ENCODE measurements around the gene SLC25A47.
"Not testable (repeated sequence)": the region's sequence is repeated elsewhere in the genome, so short reads cannot be mapped to it uniquely, and the experiment has no call there.

The SLC25A47 gene

GRCh38 chr14:100306101-100306997, 16.8 kb upstream of the SLC25A47 start, which contains the start of gene SLC25A29:
Gene SLC25A29 (minus strand): TSS chr14:100306444. CDS start chr14:100306232, 212 bp downstream.
- DNase-seq, result peak; percentile 96

GRCh38 chr14:100306998-100307765, 16.0 kb upstream of the SLC25A47 start:
- DNase-seq, result no peak

GRCh38 chr14:100307766-100308426, 15.2 kb upstream of the SLC25A47 start:
- no peak for DNase-seq

DNA sequence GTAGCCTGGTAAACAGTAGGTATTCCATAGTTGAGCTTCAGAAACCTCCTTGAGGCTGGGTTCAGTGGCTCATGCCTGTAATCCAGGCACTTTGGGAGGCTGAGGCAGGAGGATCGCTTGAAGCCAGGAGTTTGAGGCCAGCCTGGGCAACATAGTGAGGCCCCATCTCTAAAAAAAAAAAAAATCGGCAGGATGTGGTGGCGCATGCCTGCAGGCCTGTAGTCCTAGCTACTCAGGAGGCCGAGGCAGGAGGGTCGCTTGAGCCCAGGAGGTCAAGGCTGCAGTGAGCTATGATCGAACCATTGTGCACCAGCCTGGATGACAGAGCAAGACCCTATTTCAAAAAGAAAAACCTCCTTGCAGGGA, 14.7 kb upstream of the SLC25A47 start:
- DNase-seq, result not testable (repeated sequence)

DNA sequence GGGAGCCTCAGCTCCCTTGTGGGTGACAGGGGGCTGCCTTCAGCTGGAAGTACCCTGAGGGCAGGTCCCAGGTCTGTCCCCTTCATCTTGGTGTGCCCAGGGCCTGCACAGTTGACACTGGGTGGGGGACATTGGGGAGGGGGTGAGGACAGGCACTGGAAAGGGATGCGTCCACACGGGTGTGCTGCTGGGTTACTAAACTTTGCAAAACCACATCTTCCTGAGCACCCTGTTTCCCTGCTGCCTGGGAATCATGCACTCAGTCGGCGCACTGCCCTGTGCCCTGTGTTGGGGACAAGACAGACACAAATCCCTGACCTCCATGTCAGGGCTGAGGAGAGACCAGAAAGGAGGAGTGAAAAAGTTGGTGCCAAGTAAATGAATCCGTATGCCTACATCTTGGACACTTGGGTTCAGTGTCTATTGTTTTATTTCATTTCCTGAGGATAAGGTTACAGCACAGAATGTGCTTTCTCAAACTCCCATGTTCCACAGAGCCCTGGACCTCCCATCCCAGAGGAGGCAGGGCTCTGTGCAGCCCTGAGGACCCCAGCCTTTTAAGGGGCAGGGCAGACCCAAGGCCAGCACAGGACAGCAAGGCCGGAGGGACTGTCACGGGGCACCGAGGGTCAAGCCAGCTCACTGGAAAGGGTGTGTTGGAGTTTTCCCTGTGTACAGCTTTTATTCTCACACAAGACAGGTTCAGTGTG, 14.0 kb upstream of the SLC25A47 start:
- no peak for DNase-seq

- not testable (repeated sequence) for DNase-seq
These were observed 10.8 kb upstream of the SLC25A47 start for GRCh38 chr14:100312110-100312876.

DNA sequence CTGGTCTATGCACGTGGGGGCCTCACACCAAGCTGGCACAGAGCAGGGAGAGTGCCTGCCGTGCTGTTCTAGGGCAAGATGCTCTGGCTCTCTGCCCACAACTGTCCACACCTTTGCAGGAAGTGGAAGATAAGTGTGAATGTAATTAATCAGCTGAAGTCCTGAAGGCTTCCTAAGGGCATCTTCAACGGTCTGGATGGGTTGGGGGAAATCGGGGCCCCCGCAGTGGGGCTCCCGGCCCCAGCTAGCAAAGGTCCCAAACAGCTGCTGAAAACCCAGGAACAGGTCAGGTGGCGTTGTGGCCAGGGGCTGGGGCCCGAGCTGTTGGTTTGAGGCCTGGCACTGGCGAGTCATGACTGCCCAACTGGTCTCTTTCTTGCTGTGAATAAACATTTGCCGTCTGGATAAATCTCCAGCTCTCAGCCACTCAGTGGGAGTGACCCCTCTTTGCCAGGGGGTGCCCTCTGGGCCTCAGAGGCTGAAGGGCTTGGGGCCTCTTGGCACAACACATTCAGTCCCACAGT, 10.2 kb upstream of the SLC25A47 start:
- peak; percentile 79 for DNase-seq

DNA sequence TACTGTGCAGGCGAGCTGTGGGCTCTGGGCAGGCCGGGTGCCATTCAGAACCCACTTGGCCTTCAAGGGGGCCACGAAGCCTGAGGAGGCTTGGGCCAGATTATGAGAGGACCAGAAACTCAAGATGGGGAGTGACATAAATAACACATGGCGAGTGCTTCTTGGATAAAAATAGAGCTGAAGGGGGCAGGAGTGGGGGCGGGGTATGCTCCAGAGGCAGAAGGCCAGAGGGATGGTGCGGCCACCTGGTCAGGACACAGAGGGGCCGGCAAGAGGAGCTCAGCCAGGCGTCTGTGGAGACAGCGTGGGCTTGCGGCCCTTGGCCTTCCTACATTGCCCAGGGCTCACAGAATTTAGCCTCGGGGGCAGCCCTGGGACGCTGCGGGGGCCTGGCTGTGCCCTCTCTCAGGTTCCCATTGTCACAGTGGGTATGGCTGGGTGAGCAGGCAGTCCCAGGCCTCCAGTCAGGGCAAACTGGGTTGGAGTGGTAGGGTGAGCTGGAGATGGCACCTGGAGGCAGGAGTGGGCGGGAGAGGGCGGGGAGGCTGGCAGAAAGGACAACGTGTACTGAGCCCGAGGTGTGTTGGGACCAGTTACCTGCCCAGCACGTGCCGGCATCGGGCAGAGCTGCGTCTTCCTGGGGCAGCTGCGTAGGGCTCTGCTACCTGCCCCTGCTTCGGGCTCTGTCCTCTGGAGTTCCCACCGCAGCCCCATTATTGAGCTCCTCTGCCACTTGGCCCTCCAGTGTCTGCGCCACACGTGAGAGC, 9.5 kb upstream of the SLC25A47 start:
- DNase-seq, result no peak

DNA sequence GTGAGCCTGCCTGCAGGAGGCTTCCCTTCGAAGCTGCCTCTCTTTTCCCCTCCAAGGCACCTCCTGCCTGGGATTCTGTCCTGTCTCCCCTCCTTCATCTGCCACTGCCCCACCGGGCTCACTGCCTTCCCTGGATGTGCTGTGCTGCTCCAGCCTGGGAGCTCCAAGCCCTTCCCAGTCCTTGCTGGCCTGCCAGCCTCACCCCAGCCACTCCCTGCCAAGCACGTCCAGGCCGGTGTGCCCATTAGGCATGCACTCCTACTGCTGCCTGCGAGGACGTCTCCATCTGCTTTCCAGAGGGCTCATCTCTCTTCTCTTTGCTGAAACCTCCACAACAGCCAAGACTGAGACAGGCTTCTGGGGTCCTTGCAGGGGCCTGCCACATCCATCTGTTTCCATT, 8.4 kb upstream of the SLC25A47 start:
- DNase-seq, result no peak

DNA sequence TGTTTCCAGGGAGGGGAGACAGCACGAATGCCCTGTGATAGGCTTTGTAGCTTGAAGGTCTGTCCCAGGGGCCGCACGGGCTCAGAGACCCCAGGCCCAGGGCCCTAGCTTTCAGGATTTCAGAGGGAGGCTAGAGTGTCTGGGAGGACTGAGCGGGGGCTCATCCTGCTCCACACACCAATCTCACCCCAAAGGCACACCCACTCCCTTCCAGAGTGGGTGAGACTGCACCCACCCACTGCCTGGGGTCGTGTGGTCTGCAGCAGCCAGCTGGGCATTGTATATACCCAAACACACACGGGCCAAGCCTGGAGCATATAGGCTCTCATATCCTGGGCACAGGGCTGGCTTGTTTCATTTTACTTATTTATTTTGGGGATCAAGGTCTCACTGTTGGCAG, 5.8 kb upstream of the SLC25A47 start:
- DNase-seq, result no peak

GRCh38 chr14:100317912-100318808, 5.0 kb upstream of the SLC25A47 start:
- DNase-seq, result no peak

DNA sequence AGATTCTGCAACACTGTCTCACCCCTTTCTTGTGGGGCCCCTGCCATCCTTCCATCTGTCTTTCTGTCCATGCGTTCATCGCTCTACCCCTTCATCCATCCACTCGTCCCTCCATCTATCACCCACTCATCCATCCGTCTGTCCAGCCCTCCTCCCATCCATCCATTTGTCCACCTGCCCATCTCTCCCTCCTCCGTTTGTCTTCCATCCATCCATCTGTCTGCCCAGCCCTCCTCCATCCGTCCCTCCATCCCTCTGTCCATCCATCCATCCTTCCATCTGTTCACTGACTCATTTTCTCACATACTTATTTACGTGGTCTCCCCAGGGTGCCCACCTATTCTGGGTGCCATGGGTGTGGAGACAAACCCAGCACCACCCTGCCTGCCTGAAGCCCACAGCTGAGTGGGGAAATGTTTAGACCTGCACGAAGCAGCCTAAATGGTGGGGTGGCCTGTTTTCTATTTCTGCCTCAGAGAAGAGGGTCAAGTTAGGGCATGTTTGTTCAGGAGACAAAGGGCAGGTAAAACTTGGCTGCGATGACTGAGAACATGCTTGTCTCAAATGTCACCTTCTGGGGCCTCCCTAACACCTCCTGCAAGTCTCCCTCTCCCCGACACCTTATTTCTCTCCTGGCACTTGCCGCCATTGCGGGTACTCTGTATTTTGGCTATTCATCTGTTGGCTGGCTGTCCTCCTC, 2.8 kb upstream of the SLC25A47 start:
- no peak for DNase-seq

GRCh38 chr14:100321473-100322137, 1.5 kb upstream of the SLC25A47 start:
- no peak for DNase-seq

- DNase-seq, result no peak
These were observed 791 bp upstream of the SLC25A47 start for GRCh38 chr14:100322138-100322957.

DNA sequence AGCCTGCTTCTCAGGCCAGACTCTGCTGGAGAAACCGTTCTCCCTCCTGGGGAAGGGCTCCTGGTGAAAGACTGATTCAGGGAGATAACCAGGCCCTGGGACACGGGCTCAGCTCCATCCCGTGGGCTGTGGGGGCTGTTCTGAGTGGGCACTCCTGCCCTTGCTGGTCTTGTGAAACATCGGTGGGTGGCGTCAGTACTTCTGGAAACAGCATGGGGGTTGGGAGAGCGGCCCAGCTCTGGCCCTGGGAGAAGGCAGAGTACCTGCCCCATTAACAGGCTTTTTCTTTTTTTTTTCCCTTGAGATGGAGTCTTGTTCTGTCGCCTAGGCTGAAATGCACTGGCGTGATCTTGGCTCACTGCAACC, 786 bp downstream of the SLC25A47 start:
- no peak for DNase-seq

- DNase-seq, result no peak
These were observed 2.1 kb downstream of the SLC25A47 start for GRCh38 chr14:100325231-100325632.

DNA sequence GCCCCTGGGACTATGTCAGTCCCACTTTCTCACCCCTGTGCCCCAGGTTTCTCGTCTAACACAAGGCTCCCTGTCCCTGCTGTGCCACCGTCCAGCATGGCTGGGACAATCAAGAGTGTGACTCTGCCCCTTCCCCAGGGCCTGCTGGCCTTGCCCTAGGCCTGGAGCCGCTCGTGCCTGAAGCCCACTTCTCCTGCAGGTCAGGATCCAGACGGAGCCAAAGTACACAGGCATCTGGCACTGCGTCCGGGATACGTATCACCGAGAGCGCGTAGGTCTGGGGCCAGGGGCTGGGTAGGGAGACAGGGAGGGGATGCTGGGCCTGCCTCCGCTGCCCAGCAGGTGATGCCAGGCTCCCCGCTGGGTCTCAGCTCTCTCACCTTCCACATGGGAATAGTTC, 2.8 kb downstream of the SLC25A47 start:
- DNase-seq, result no peak

DNA sequence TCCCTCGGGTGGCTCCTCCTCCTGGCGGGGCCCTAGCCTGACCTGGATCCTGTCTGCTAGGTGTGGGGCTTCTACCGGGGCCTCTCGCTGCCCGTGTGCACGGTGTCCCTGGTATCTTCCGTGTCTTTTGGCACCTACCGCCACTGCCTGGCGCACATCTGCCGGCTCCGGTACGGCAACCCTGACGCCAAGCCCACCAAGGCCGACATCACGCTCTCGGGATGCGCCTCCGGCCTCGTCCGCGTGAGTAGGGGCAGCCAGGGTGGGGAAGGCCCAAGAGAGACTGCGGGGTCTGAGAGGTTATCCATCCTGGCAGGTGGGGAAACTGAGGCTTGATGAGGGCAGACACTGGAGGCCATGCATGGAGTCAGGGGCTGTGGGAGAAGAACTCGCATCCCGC, 4.0 kb downstream of the SLC25A47 start:
- no peak for DNase-seq

Measured in COR-L47 (cell line).